HG02571 (cell line): Measurements from ENCODE around the gene ANOS1.

Source experiments
- ATAC-seq: cut with Tn5 transposase; IDR thresholded peaks from one replicate; pipeline ENCODE4 v1.9.1; 2021; ENCODE audit warnings: mild to moderate bottlenecking, moderate library complexity; ENCODE audit not compliant: unreplicated experiment

The ANOS1 gene

GRCh38 chrX:8717354-8717753 is 14.6 kb downstream of the ANOS1 start:
- ATAC-seq, result no peak

GRCh38 chrX:8714164-8714563 is 17.8 kb downstream of the ANOS1 start:
- ATAC-seq, result no peak

- ATAC-seq, result no peak
Observed at GRCh38 chrX:8711401-8711800, 20.5 kb downstream of the ANOS1 start.

GRCh38 chrX:8704184-8704583 is 27.8 kb downstream of the ANOS1 start:
- no peak for ATAC-seq

- no peak for ATAC-seq
Observed at GRCh38 chrX:8692871-8693270, 39.1 kb downstream of the ANOS1 start.

- ATAC-seq, result no peak
Observed at GRCh38 chrX:8689473-8689872, 42.5 kb downstream of the ANOS1 start.

- ATAC-seq, result no peak
Observed at GRCh38 chrX:8688776-8689175, 43.2 kb downstream of the ANOS1 start.

GRCh38 chrX:8684201-8684965 is 47.6 kb downstream of the ANOS1 start:
- no peak for ATAC-seq

- ATAC-seq, result no peak
Observed at GRCh38 chrX:8683687-8684086, 48.2 kb downstream of the ANOS1 start.

GRCh38 chrX:8679550-8679949 is 52.4 kb downstream of the ANOS1 start:
- no peak for ATAC-seq

GRCh38 chrX:8675006-8675630 is 56.8 kb downstream of the ANOS1 start:
- ATAC-seq, result no peak

GRCh38 chrX:8673201-8673600 is 58.7 kb downstream of the ANOS1 start:
- no peak for ATAC-seq

GRCh38 chrX:8672176-8672575 is 59.8 kb downstream of the ANOS1 start:
- no peak for ATAC-seq

- no peak for ATAC-seq
Observed at GRCh38 chrX:8668813-8669212, 63.1 kb downstream of the ANOS1 start.

GRCh38 chrX:8663325-8663724 is 68.6 kb downstream of the ANOS1 start:
- no peak for ATAC-seq

GRCh38 chrX:8657883-8658282 is 74.1 kb downstream of the ANOS1 start:
- no peak for ATAC-seq

- no peak for ATAC-seq
Observed at GRCh38 chrX:8653956-8654355, 78.0 kb downstream of the ANOS1 start.

- no peak for ATAC-seq
Observed at GRCh38 chrX:8649969-8650368, 82.0 kb downstream of the ANOS1 start.

GRCh38 chrX:8647176-8647575 is 84.8 kb downstream of the ANOS1 start:
- ATAC-seq, result no peak

GRCh38 chrX:8639949-8640475 is 91.9 kb downstream of the ANOS1 start:
- no peak for ATAC-seq

GRCh38 chrX:8636497-8636896 is 95.4 kb downstream of the ANOS1 start:
- no peak for ATAC-seq

- no peak for ATAC-seq
Observed at GRCh38 chrX:8635812-8636211, 96.1 kb downstream of the ANOS1 start.
